Measurements from ENCODE around the gene CLDN17. TPM values are rescaled to one million over a fixed set of nuclear protein-coding genes. Genes with fewer than 3 reads are reported as not detected.

Gene CLDN17
- total and polyA plus RNA-seq, 7 donors = not detected

DNA sequence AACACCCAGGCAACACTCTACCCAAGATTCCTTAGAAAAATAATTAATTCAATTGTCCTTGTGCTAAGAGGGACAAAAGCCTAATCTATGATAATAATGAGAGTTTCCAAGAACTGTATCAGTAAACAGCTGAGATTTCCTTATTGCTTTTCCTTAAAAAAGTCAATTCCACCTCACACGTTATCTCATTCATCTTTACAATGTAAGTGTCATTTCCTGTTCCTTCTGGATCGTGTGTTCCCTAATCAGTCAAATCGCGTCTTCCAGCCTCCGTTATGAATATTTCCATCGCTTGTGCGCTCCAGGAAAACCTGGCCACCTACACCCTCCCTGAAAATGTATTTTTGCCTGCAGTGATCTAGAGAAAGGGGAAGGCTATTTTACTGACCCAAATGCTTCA, 23.9 kb upstream of the CLDN17 start:
- ATAC-seq = no peak
- TF ChIP-seq, protein P1, sequence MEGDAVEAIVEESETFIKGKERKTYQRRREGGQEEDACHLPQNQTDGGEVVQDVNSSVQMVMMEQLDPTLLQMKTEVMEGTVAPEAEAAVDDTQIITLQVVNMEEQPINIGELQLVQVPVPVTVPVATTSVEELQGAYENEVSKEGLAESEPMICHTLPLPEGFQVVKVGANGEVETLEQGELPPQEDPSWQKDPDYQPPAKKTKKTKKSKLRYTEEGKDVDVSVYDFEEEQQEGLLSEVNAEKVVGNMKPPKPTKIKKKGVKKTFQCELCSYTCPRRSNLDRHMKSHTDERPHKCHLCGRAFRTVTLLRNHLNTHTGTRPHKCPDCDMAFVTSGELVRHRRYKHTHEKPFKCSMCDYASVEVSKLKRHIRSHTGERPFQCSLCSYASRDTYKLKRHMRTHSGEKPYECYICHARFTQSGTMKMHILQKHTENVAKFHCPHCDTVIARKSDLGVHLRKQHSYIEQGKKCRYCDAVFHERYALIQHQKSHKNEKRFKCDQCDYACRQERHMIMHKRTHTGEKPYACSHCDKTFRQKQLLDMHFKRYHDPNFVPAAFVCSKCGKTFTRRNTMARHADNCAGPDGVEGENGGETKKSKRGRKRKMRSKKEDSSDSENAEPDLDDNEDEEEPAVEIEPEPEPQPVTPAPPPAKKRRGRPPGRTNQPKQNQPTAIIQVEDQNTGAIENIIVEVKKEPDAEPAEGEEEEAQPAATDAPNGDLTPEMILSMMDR (IDR thresholded peaks at IDR 0.05) = no peak
- Histone ChIP-seq H3K9me3 (no peaks in the 10 kb centered on the region), H3K36me3 (ENCODE audit: insufficient read depth in 1 of 2, low read depth in 1 of 2) (no peaks in the 10 kb centered on the region), H3K27ac (no peak overlapping the region), H3K27me3 (ENCODE audit: insufficient read depth in 3 of 3, low read length in 2 of 3) (no peaks in the 10 kb centered on the region), H3K4me1 (no peaks in the 10 kb centered on the region), H3K4me3 (no peak overlapping the region)
- no peak for DNase-seq
- intact Hi-C loops (cut with DNase I) = no loop called here
- 77 to 85% (median 82%) methylated on average over 7 of the region's 7 CpGs for WGBS, 3 donors

DNA sequence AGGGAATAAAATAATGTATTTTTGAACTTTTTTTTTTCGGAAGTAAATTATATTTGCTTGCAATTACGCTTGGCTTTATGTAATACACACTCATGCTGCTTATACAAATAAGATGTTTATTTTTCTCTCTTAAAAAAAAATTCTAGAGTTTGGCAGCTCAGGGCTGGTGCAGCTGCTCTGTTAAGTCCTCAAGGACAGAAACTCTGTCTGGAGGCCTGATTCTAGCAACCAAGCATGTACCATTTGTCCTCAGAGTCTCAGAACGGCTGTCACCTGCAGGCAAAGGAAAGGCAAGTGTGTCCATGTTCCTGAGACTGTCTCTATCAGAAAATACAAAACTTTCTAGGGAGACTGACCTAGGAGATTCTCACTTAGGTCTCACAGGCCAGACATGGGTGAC, 23.2 kb upstream of the CLDN17 start:
- ATAC-seq (no peak), DNase-seq (no peak)
- TF ChIP-seq, protein P1 (IDR thresholded peaks at IDR 0.05) = no peak

DNA sequence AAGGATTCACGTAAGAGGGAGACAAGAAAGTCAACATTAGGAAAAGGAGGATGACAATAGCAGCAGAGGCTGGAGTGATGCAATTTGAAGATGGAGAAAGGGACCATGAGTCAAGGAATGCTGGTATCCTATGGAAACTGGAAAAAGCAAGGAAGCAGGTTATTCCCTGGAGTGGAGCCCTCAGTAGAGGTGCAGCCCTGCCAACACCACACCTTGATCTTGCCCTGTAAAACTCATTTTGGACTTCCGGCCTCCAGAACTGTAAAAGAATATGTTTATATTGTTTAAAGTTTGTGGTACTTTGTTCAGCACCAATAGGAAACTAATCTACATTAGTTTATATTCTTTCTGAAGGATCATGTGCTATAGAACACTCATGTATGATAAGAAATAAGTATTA, 19.6 kb upstream of the CLDN17 start:
- 92 to 97% (median 93%) methylated on average over 2 of the region's 2 CpGs for WGBS, 3 donors
- Histone ChIP-seq H3K4me3 (no peak overlapping the region), H3K9me3 (no peaks in the 10 kb centered on the region), H3K4me1 (no peaks in the 10 kb centered on the region), H3K27me3 (ENCODE audit: insufficient read depth in 3 of 3, low read length in 2 of 3) (no peaks in the 10 kb centered on the region), H3K36me3 (ENCODE audit: insufficient read depth in 1 of 2, low read depth in 1 of 2) (no peaks in the 10 kb centered on the region), H3K27ac (no peak overlapping the region)
- intact Hi-C loops (cut with DNase I) = no loop called here
- DNase-seq = no peak
- no peak for ATAC-seq
- TF ChIP-seq, protein P1 (IDR thresholded peaks at IDR 0.05) = no peak

More for the DNA sequence above, 23.2 kb upstream of the CLDN17 start:
- 62 to 72% (median 68%) methylated on average over 3 of the region's 3 CpGs for WGBS, 3 donors
- H3K4me1 ChIP-seq = no peaks in the 10 kb centered on the region
- H3K27me3 ChIP-seq (ENCODE audit: insufficient read depth in 3 of 3, low read length in 2 of 3) = no peaks in the 10 kb centered on the region
- no peak overlapping the region for H3K27ac ChIP-seq
- intact Hi-C loops (cut with DNase I) = no loop called here
- no peak overlapping the region for H3K4me3 ChIP-seq
- no peaks in the 10 kb centered on the region for H3K36me3 ChIP-seq (ENCODE audit: insufficient read depth in 1 of 2, low read depth in 1 of 2)
- no peaks in the 10 kb centered on the region for H3K9me3 ChIP-seq

DNA sequence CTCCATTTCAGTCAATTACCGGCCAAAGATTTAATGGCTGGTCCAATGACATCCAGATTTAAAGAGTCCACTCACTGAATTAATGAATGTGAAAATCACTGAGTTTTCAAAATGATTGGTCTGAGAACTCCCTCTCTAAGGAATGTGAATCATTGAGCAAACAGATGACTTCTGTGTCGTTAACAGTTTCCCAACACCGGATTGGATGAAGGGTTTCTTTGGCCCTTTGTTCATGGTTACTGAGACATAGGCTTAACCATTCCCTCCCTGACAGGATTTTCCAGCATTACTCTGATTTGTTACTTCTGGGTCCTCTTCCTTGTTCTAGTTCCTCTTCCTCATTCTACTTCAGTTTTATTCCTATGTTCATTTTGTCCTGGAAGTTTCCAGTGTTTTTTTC, 1.5 kb upstream of the CLDN17 start:
- Histone ChIP-seq H3K4me1 (no peaks in the 10 kb centered on the region), H3K4me3 (no peak overlapping the region), H3K36me3 (ENCODE audit: insufficient read depth in 1 of 2, low read depth in 1 of 2) (no peaks in the 10 kb centered on the region), H3K27me3 (ENCODE audit: insufficient read depth in 3 of 3, low read length in 2 of 3) (no peaks in the 10 kb centered on the region), H3K9me3 (no peaks in the 10 kb centered on the region), H3K27ac (no peak overlapping the region)
- intact Hi-C loops (cut with DNase I) = loop anchor here in 1 of 2 donors (5.0 kb wide), 1 partner anchor 51 kb away; no protein-coding TSS in a partner anchor
- WGBS, 3 donors = 60 to 75% (median 68%) methylated on average over 3 of the region's 3 CpGs
- ATAC-seq (no peak), DNase-seq (no peak)
- TF ChIP-seq, protein P1 (IDR thresholded peaks at IDR 0.05) = no peak

DNA sequence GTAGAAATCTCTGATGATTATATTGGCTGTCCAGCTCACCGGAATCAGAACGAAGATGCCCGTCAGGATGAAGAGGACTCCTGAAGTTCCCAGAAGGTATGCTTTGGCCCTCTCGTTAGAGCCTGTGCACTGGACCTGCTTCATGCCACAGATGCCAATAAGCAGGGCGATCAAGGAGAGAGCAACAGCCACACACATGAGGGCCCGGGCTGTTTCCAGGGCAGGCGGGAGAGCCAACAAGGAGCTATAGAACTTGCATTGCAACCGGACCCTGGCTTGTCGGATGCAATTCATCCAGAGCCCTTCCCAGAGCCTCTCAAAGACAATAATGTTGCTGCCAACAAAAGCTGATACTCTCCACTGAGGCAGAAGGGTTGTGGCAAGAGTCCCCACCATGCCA, 434 bp downstream of the CLDN17 start:
- H3K36me3 ChIP-seq (ENCODE audit: insufficient read depth in 1 of 2, low read depth in 1 of 2) = no peaks in the 10 kb centered on the region
- H3K27me3 ChIP-seq (ENCODE audit: insufficient read depth in 3 of 3, low read length in 2 of 3) = no peaks in the 10 kb centered on the region
- ATAC-seq (no peak), DNase-seq (no peak)
- H3K4me1 ChIP-seq = no peaks in the 10 kb centered on the region
- WGBS, 3 donors = 91 to 94% (median 93%) methylated on average over 9 of the region's 9 CpGs
- TF ChIP-seq, protein P1 (IDR thresholded peaks at IDR 0.05) = no peak
- no peaks in the 10 kb centered on the region for H3K9me3 ChIP-seq
- intact Hi-C loops (cut with DNase I) = loop anchor here in 1 of 2 donors (5.0 kb wide), 1 partner anchor 49 kb away; no protein-coding TSS in a partner anchor
- H3K27ac ChIP-seq = no peak overlapping the region
- H3K4me3 ChIP-seq = no peak overlapping the region

Data from psoas muscle (tissue), 8 donors.